ENCODE measurements around the gene THAP7. TPM values are rescaled to one million over a fixed set of nuclear protein-coding genes. Genes with fewer than 3 reads are reported as not detected.
A peak's percentile ranks its signal among the peaks of the same experiment; 100 is the strongest.

The THAP7 gene
- total and polyA plus RNA-seq, 9 of the 15 experiments (the other 6 are each of a cell fraction or from before 2014, with no cell fraction given): 7.9 to 263 (median 84.1) TPM

- no peak for DNase-seq (ENCODE audit: extremely low read depth in 1 of 4, low spot score in 3 of 4)
- H3K4me2 ChIP-seq (ENCODE audit: insufficient read depth, low read length): peak overlapping the region; percentile 88; the same call in 1 of the 2 replicates
- POLR2A ChIA-PET: interaction anchor here (0.6 to 17.9 kb wide), 24 partner anchors 8 to 523 kb away, joined by 3 to 451 read pairs (median 5); partner anchors contain the start of genes AIFM3, CRKL, LZTR1 and P2RX6
- TF ChIP-seq ZNF280B (CRISPR knock-in tag; IDR thresholded peaks at IDR 0.05) (no peak), HIVEP1 (CRISPR knock-in tag; IDR thresholded peaks at IDR 0.05) (0 out of 2 replicates have a peak, but pooled peaks have one; percentile 19), JUND (IDR thresholded peaks at IDR 0.05; ENCODE audit: borderline replicate concordance, low read depth, low read length) (no peak), JUND (tag; IDR thresholded peaks at IDR 0.05; ENCODE audit: borderline replicate concordance, low read depth, low read length) (no peak), TSHZ1 (CRISPR knock-in tag; IDR thresholded peaks at IDR 0.05) (no peak; the same call in 1 of the 2 replicates), PREB (CRISPR knock-in tag; IDR thresholded peaks at IDR 0.05) (no peak), SIRT6 (IDR thresholded peaks at IDR 0.05; ENCODE audit: low read depth, low read length) (peak; percentile 71), ZKSCAN3 (CRISPR knock-in tag; IDR thresholded peaks at IDR 0.05) (no peak), ZNF398 (CRISPR knock-in tag; IDR thresholded peaks at IDR 0.05) (no peak), MAFK (IDR thresholded peaks at IDR 0.05; ENCODE audit: low read length) (no peak), ZNF586 (CRISPR knock-in tag; conservative IDR thresholded peaks at IDR 0.05) (0 out of 2 replicates have a peak, but pooled peaks have one; percentile 10), ZNF785 (CRISPR knock-in tag; IDR thresholded peaks at IDR 0.05) (no peak), ZBTB17 (CRISPR knock-in tag; IDR thresholded peaks at IDR 0.05) (peak; percentile 39; the same call in 1 of the 2 replicates)
These were observed 2.3 kb downstream of the THAP7 start for GRCh38 chr22:20999350-21000206.

More at GRCh38 chr22:20999350-21000206, 2.3 kb downstream of the THAP7 start:
- H4K20me1 ChIP-seq (replicated peaks; ENCODE audit: control insufficient read depth, insufficient read depth, low read length): peaks cover 28% of the 10 kb centered on the region; the same call in 1 of the 2 replicates
- no peaks in the 10 kb centered on the region for H3K27me3 ChIP-seq (ENCODE audit: control insufficient read depth in 2 of 2, insufficient read depth in 2 of 2, low read length in 2 of 2)
- ATAC-seq: no peak
- H2AFZ ChIP-seq (ENCODE audit: low read depth, low read length): no peak overlapping the region
- BruUV-seq (replicated peaks): no TSS peak
- H3K27ac ChIP-seq (ENCODE audit: extremely low read depth, low read depth, low read length): no peak overlapping the region
- no peaks in the 10 kb centered on the region for H3K9me3 ChIP-seq (replicated peaks; ENCODE audit: control insufficient read depth, insufficient read depth, low read depth, low read length)
- intact Hi-C loops (cut with micrococcal nuclease) (loop anchor here (1.0 to 5.0 kb wide), 6 partner anchors 58 to 492 kb away; partner anchors contain the start of genes CRKL, MED15, PI4KA and SNAP29), in situ Hi-C loops (cut with MboI) (no loop called here)
- H3K4me1 ChIP-seq (replicated peaks in 1 of 2; ENCODE audit: control insufficient read depth in 2 of 2, insufficient read depth in 2 of 2, low read length in 2 of 2): peaks cover 25 to 87% of the 10 kb centered on the region in 2 experiments
- H3K36me3 ChIP-seq (ENCODE audit: control insufficient read depth, insufficient read depth, low read length): peaks cover 64% of the 10 kb centered on the region
- CTCF ChIA-PET (ENCODE audit: low intra/inter-chr PET ratio): no interaction called here
- H3K79me2 ChIP-seq (ENCODE audit: control insufficient read depth, insufficient read depth, low read length): peaks cover 46% of the 10 kb centered on the region
- peak overlapping the region; percentile 85 to 93; a peak in 2 of 4 replicates for H3K9ac ChIP-seq (ENCODE audit: insufficient read depth in 1 of 2, low read depth in 2 of 2, low read length in 2 of 2)
- no peaks in the 10 kb centered on the region for H3K9me1 ChIP-seq (ENCODE audit: control insufficient read depth, insufficient read depth, low read length)
- no peak for FAIRE-seq
- H3K4me3 ChIP-seq: peak overlapping the region; percentile 58; the same call in 1 of the 2 replicates
- 94% methylated on average over 27 of the region's 27 CpGs for WGBS (ENCODE audit: insufficient coverage, low coverage, missing lambda C conversion rate)
